Omental fat pad (tissue), 4 donors: ENCODE data around the gene PIGB. TPM values are rescaled to one million over a fixed set of nuclear protein-coding genes. Genes with fewer than 3 reads are reported as not detected.

ENCODE experiments used
- ATAC-seq: fragments of 150-250 bp; one replicate; pipeline ENCODE4 v1.9.1; 2016; ENCODE audit warnings: mild to moderate bottlenecking, moderate library complexity; ENCODE audit not compliant: low FRiP score
- DNase-seq: peaks from one replicate; pipeline ENCODE4 v3.0.0-alpha.2; 2019; ENCODE audit warnings: low spot score
- total RNA-seq, 4 donors: library from RNA; depleted of rRNA; stranded (reverse); fragments of >200 nt; gene quantifications; one replicate each; pipeline ENCODE4 v1.1.0, GENCODE V29; 2016
- TF ChIP-seq, protein P1 (sequence below), 3 donors: fragments of 450-650 bp; IDR thresholded peaks; one replicate each; pipeline ENCODE4 v1.5.1; 2016 to 2017; ENCODE audit warnings: antibody characterized with exemption in 3 of 3, mild to moderate bottlenecking in 3 of 3, moderate library complexity in 2 of 3

The PIGB gene
- total RNA-seq, 4 donors from 2014 or later, result 8.2 to 14.5 (median 11.1) TPM

DNA sequence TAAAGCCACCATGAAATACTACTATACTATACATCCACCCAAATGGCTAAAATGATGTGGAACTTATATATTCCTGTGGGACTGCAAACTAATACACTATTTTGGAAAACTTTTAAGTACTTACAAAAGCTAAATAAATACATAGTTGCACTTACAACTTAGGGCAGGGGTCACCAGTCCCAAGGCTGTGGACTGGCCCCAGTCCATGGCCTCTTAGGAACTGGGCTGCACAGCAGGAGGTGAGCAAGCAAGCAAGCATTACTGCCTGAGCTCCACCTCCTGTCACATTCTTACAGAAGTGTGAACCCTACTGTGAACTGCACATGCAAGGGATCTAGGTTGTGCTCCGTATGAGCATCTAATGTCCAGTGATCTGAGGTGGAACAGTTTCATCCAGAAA is 18.1 kb downstream of the PIGB start:
- DNase-seq (no peak), ATAC-seq (no peak)
- TF ChIP-seq, protein P1, sequence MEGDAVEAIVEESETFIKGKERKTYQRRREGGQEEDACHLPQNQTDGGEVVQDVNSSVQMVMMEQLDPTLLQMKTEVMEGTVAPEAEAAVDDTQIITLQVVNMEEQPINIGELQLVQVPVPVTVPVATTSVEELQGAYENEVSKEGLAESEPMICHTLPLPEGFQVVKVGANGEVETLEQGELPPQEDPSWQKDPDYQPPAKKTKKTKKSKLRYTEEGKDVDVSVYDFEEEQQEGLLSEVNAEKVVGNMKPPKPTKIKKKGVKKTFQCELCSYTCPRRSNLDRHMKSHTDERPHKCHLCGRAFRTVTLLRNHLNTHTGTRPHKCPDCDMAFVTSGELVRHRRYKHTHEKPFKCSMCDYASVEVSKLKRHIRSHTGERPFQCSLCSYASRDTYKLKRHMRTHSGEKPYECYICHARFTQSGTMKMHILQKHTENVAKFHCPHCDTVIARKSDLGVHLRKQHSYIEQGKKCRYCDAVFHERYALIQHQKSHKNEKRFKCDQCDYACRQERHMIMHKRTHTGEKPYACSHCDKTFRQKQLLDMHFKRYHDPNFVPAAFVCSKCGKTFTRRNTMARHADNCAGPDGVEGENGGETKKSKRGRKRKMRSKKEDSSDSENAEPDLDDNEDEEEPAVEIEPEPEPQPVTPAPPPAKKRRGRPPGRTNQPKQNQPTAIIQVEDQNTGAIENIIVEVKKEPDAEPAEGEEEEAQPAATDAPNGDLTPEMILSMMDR (IDR thresholded peaks at IDR 0.05), result no peak

DNA sequence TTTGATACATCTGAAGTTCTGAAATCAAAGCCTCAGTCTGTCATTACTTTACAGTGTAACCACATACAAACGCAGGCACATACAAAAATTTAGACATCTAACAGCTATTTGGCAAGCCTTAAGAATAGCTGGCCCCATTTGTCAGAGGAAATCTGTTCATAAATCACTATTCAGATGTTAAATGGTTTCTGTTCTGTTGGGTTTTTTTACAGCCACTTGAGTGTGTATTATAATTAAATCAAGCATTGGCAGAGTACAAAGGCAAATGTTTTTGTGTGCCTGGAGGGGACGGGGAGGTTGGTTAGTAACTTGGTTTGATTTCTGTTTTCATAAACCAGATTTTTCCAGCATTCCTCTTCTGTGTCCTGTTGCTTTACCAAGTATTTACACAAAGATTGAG is 24.1 kb downstream of the PIGB start:
- ATAC-seq (no peak), DNase-seq (no peak)
- TF ChIP-seq, protein P1 (IDR thresholded peaks at IDR 0.05), result no peak

GRCh38 chr15:55344206-55344605 is 25.2 kb downstream of the PIGB start:
- no peak for ATAC-seq
- DNase-seq, result no peak
- TF ChIP-seq, protein P1 (IDR thresholded peaks at IDR 0.05), result no peak

DNA sequence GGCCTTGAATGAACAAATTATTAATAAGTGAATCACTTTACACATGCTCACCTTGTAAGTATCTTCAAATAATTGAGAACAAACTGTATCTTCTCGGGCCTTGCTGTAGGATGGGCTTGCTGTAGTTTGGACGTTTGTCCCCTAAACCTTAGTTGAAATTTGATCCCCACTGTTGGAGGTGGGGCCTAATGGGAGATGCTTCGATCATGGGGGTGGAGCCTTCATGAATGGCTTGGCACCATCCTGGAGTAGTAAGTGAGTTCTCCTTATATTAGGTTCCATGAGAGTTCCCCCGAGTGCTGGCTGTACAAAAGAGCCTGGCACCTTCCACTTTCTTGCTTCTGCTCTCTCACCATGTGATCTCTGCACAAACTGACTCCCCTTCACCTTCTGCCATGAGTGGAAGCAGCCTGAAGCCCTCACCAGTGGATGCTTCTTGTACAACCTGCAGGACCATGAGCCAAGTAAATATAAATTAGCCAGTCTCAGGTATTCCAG is 29.3 kb downstream of the PIGB start:
- no peak for ATAC-seq
- TF ChIP-seq, protein P1 (IDR thresholded peaks at IDR 0.05), result no peak
- DNase-seq, result no peak

- no peak for ATAC-seq
- DNase-seq, result no peak
- TF ChIP-seq, protein P1 (IDR thresholded peaks at IDR 0.05), result no peak
Observed at GRCh38 chr15:55349282-55349681, 30.3 kb downstream of the PIGB start.

DNA sequence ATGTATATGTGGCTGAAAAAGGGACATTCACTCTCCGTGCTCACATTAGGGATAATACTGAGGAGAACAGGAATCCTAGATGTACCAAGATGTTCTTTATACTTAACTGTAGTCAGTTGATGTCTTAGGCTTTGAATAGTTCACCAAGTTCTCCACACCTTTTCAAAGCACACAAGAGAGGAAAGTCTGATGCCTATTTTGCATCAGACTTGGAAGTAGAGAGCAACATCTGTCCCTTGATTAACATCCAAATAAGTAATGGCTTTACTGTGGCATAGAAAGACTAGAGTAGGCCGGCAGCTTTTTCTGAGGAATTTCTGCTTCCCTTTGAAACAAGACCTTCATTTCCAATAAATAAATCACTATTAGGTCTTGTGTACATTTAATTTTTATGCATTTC is 34.0 kb downstream of the PIGB start:
- no peak for DNase-seq
- ATAC-seq, result no peak
- TF ChIP-seq, protein P1 (IDR thresholded peaks at IDR 0.05), result no peak

- ATAC-seq (no peak), DNase-seq (no peak)
- TF ChIP-seq, protein P1 (IDR thresholded peaks at IDR 0.05), result no peak
Observed at GRCh38 chr15:55356985-55357585, 38.1 kb downstream of the PIGB start.
